ENCODE measurements around the gene PDLIM5.

PDLIM5 gene

GRCh38 chr4:94561249-94562024 is 109.7 kb downstream of the PDLIM5 start:
- no peak for DNase-seq (ENCODE audit: low spot score)

DNA sequence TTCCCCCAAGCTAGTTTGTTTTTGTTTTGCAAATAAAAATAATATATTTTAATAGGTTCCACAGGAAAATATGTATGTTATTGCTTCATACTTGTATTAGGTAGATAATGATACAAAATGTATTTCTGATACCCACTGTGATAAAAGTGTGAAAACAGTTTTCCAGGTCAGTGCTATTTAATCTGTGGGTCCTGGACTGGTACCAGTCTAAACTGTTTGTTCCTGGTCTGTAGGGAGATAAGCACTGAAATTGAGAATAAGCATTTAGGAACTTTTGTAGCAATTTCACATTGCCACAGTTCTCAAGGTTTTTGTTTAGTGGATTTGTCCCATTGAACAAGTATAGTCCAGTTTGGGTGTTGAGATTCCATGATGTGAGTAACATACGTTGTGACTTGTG is 110.5 kb downstream of the PDLIM5 start:
- no peak for DNase-seq (ENCODE audit: low spot score)

DNA sequence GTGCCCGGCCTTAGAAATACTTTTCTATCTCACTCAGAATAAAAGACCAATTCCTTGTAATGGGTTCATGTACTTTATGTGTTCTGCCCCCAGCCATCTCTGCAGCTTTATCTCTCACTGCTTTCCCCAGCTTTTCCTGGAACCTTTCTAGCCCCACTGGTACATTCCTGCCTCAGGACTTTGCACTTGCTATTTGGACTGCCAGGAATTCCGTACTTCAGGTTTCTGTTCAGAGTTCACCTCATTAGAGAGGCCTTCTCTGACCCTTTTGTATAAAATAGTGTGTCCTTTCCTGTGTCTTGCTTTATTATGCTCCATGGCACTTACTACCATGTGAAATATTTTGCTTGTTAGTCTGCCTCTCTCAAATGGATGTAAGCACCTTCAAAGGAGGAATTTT is 112.5 kb downstream of the PDLIM5 start:
- DNase-seq (ENCODE audit: low spot score), result no peak

- no peak for DNase-seq (ENCODE audit: low spot score)
Observed at GRCh38 chr4:94566420-94566819, 114.7 kb downstream of the PDLIM5 start.

GRCh38 chr4:94567811-94568210 is 116.1 kb downstream of the PDLIM5 start:
- DNase-seq (ENCODE audit: low spot score), result no peak

DNA sequence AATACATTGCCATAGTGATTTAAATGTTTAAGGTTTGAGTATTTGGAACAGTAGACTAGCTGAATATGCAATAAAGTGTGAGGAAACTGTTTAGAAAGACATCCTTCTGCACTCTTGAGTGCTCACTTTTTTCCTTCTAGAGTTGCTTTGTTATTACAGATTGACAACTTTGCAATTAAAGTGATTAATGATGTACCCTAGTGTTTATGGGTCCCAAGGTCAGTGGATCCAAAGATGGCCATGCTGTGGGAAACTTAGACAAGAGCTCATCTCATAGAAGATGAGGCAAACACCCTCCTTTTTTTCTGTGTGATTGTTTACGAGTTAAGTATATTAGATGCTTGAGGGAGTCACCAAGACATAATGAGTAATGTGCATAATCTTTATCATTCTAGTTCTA is 118.8 kb downstream of the PDLIM5 start:
- DNase-seq (ENCODE audit: low spot score), result no peak

GRCh38 chr4:94571298-94571697 is 119.6 kb downstream of the PDLIM5 start:
- no peak for DNase-seq (ENCODE audit: low spot score)

- DNase-seq (ENCODE audit: low spot score), result no peak
Observed at GRCh38 chr4:94571715-94572114, 120.0 kb downstream of the PDLIM5 start.

GRCh38 chr4:94574050-94574449 is 122.3 kb downstream of the PDLIM5 start:
- DNase-seq (ENCODE audit: low spot score), result no peak

DNA sequence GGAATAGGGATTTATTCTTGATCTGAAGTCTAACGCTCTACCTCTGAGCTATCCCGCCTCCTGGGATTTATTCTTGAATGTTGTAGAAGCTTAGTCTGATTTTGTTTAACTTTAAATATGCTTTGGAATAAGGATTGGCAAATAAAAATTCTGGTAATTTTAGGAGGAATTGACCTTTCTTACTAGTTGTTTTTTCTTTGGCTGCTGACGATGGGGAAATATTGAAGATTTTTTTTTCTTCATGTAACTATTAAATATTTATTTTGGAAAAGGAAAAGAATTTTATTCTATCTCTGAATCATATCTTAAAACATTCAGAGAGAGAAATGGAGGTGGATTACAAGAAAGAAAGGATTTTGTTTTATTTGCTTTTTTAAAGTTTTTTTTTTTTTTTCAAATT is 122.9 kb downstream of the PDLIM5 start:
- DNase-seq (ENCODE audit: low spot score), result no peak

- DNase-seq (ENCODE audit: low spot score), result peak; percentile 46
Observed at GRCh38 chr4:94575652-94576051, 123.9 kb downstream of the PDLIM5 start.

DNA sequence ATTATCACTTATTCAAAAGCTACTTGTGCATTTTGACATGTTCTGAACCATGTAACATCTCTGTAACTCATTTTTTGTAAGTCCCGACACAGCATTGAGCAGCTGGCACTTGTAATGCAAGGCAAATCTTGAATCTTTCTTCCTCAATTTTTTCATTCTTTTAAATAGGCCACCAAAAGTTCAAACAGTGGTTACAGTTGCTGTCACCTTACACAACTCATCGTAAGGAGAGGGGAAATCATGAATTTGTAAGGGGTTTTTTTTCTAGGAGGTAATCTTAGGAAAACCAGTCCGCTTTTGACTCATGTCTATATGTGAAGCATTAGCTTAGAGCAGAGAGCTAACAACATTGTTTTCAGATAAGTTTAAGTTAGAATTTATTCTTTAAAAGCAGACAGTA is 124.5 kb downstream of the PDLIM5 start:
- DNase-seq (ENCODE audit: low spot score), result no peak

DNA sequence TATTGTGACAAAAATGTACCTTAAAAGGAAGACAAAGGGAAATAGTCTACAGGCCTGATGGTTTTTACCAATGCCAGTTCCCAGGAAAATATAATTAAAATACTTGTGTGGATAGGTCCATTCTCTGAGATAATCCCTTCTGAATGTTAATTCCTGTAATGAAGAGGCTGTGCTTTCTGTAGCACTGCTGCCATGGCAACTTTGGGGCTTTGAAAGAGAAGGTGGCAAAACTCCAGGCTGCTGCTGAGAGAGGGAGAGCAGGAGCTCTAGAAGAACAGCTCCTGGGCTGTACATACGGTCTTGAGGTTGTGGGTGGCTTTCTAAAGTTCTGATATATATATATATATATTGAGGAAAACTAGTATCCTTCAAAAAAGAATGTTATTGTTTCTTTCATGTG is 125.4 kb downstream of the PDLIM5 start:
- peak; percentile 78 for DNase-seq (ENCODE audit: low spot score)

DNA sequence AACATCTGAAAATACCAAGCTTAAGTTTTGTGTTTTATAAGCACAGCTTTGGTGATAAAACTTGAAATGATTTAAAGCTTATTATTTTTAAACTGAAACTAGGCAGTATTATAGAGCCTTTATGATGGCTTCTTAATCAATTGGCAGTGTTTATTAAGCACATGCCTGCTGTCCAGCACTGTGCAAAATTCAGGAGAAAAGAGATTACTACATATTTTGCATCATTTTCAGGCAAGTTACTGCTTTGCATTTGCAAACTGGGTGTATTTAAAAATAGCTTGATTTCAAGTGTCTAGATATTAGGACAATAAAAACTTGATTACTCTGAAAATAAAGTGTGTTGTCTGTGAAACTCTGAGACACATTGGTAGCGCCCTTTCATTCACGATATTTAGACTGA is 126.5 kb downstream of the PDLIM5 start:
- DNase-seq (ENCODE audit: low spot score), result no peak

DNA sequence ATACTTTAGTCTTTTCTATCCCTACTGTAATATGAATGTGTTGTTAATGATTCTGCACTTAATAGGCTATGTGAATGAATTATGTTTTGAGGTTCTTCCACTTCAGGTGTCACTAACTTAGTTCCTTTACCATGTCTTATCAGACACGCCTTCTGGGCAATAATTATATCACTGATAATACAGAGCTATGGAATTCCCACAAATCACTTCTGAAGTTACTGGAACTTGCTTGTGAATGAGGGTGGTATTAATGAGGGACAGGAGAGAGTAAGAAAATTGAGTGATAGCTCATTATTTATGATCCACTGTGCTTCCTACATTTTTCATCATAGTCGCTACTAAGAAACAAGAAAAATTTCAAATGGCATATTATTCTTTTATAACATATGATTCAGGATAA is 130.0 kb downstream of the PDLIM5 start:
- no peak for DNase-seq (ENCODE audit: low spot score)

DNA sequence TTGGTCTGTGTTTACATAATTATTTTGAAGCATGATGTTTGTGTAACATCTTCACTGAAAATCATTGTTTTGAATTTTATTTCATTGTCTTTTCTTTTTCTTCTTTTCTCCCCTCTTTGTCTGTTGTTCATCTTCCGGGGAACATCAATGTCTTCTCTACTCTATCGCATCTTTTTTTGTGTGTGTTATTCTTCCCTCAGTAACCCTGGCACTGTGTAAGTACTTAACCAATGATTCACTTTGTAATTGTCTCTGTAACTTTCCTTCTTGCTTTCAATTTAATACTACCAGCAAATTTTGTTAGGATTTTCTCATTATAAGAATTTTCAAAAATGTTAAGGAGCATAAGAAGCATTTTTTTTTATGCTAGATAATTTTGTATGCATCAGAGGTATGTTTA is 130.8 kb downstream of the PDLIM5 start:
- no peak for DNase-seq (ENCODE audit: low spot score)

- no peak for DNase-seq (ENCODE audit: low spot score)
Observed at GRCh38 chr4:94583914-94584641, 132.3 kb downstream of the PDLIM5 start.

GRCh38 chr4:94588896-94589693 is 137.4 kb downstream of the PDLIM5 start:
- DNase-seq (ENCODE audit: low spot score), result no peak

DNA sequence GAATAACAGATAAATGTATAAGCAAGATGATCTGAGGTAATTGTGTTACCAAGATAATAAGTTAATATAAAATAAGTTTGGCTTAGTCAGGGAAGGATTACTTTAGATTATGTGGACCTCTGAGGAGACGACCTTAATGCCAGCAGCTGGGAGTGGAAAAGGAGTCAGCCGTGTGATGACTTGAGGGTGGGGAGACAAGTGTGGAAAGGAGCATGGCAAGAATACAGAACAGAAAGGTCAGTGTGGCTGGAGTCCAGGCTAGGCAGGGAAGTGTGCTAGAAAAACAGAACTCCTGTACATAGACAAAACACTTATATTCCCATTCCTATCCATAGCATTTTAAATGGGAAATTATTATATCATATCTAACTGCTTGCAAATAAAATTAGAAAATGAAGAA is 138.8 kb downstream of the PDLIM5 start:
- DNase-seq (ENCODE audit: low spot score), result no peak

DNA sequence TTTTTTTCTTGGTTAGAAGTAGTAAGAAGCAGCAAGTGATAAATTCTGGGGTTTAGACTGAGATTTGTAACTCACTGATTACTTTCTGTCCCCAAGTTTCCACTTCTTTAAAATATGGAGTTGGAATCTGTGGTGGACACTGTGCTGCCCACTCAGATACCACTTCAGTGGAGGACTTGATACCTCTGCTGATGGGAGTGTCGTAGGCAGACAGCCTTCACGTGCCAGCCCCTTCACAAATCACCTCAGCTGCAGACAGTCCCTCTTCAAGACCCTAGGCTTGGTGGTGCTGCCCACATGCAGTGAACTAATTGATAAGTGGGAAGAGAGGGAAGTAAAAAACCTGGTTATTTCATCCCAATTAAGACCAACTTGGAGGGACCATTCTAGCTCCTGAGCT is 139.5 kb downstream of the PDLIM5 start:
- DNase-seq (ENCODE audit: low spot score), result no peak

GRCh38 chr4:94595013-94595412 is 143.3 kb downstream of the PDLIM5 start:
- no peak for DNase-seq (ENCODE audit: low spot score)

GRCh38 chr4:94595880-94596483 is 144.2 kb downstream of the PDLIM5 start:
- DNase-seq (ENCODE audit: low spot score), result no peak
